AG09319 (cell line): ENCODE results near the gene SPATA20.

Experiments
- DNase-seq: peaks from one replicate; pipeline ENCODE4 v3.0.0-alpha.2; 2010; ENCODE audit warnings: low read depth; ENCODE audit errors: extremely low read depth
- TF ChIP-seq, protein P1 (sequence below): IDR thresholded peaks from 2 replicates; pipeline ENCODE4 v1.5.1; 2011; ENCODE audit warnings: low read depth, mild to moderate bottlenecking, inconsistent platforms, low read length, moderate library complexity

Gene SPATA20

DNA sequence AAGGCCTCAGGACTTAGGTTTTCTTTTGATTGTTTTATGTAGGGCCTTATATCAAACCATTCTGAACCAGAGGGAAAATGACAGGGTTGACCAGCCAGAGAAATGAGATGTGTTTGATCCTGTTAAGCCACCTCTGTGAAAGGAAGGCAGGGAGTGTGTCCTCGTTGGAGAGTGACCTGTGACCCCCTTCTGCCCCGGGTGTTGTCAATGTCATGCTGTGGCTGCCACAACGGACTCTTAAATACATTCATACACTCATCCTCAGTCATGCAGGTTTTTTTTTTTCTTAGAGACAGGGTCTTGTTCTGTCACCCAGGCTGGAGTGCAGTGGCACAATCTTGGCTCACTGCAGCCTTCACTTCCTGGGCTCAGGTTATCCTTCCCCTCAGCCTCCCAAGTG lies 32.6 kb upstream of the SPATA20 start:
- TF ChIP-seq, protein P1, sequence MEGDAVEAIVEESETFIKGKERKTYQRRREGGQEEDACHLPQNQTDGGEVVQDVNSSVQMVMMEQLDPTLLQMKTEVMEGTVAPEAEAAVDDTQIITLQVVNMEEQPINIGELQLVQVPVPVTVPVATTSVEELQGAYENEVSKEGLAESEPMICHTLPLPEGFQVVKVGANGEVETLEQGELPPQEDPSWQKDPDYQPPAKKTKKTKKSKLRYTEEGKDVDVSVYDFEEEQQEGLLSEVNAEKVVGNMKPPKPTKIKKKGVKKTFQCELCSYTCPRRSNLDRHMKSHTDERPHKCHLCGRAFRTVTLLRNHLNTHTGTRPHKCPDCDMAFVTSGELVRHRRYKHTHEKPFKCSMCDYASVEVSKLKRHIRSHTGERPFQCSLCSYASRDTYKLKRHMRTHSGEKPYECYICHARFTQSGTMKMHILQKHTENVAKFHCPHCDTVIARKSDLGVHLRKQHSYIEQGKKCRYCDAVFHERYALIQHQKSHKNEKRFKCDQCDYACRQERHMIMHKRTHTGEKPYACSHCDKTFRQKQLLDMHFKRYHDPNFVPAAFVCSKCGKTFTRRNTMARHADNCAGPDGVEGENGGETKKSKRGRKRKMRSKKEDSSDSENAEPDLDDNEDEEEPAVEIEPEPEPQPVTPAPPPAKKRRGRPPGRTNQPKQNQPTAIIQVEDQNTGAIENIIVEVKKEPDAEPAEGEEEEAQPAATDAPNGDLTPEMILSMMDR = no peak
- no peak for DNase-seq

DNA sequence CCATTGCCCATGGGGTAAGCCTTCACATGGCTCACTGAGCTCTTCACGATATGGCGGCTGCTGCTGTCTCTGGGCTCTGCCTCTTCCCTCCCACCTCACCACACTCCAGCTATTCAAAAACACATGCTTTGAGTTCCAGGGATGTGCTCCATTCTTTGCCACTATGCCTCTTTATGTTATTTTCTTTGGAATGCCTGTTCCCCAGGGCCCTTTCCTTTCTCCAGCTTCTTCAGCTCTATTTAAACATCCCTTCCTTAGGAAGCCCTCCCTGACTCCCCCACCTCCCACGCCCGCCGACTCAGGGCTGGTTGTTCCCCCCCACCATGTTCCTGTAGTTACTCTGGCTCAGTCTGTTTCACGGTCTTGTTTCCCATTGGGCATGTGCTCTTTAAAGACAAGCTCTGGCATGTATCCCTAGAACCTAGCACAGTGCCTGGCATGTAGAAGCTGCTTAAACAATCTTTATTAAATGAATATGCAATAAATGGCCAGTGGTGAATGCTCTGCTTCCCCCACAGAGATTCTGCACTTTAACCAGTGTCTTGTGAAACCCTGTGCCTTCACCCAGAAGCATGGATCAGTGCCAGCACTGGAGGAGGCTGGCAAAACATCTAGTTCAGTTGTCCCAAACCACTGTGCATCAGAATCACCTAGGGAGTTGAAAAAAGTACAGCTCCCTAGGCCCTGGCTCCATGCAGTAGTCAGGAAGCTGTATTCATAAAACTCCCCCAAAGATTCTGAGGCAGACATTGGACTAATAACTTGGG lies 31.9 kb upstream of the SPATA20 start:
- TF ChIP-seq, protein P1 = no peak
- no peak for DNase-seq

DNA sequence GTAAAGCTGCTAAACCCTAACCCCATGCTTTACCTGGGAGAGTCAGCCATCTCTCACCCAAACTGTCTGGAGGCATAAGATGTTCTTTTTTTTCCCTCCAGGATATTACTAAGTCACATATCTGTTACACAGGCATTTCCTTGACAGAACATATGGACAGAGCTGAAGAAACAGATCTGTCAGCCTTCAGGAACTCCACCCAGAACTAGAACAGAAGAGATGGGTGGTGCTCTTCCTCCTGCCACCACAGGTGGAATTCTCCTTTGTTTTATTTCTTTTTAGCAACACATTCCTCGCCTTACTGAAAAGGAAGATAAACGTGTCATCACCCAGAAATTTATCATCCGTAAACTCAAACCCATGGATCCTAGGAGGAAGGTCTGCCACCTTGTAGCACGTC lies 30.0 kb upstream of the SPATA20 start:
- TF ChIP-seq, protein P1 = no peak
- no peak for DNase-seq

DNA sequence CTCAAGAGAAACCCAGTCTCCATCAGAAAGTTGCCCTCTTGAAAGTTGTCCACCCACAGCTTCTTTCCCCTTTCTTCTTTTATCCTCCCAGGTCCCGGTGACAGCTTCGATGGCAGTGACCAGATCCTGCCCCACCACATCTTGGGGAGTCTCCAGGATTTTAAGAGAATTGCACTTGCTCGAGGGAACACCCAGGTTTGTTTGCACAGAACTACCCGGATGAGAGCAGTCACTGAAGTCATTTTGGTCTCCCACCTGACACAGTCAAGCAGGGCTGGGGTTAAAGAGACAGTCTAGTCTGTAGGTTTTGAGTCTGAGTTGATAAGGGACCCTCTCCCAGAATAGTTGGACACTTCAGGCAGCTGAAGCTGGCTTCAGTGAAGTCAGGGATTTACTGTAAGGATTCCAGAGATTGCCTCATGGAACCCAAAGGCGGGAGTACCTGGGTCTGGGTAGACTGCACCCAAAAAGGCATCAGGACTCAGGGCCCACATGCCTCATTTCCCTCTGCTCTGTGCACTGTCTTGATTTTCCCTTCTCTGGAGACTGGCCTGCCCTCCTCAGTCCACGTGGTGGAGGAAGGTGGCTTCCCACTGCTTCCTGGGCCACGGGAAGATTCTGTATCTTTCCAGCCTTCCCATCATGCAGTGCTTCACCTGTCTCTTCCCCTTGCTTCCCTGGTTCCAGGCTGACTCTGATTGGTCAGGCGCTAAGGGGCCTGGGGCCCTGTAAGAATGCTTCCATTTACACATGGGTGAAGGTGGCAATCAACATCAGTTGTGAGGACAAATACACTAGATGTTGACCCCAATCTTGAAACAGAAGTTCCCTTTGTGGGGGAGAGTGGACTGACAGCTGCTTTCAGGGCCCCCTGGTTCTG lies 29.2 kb upstream of the SPATA20 start:
- DNase-seq = no peak
- TF ChIP-seq, protein P1 = no peak

DNA sequence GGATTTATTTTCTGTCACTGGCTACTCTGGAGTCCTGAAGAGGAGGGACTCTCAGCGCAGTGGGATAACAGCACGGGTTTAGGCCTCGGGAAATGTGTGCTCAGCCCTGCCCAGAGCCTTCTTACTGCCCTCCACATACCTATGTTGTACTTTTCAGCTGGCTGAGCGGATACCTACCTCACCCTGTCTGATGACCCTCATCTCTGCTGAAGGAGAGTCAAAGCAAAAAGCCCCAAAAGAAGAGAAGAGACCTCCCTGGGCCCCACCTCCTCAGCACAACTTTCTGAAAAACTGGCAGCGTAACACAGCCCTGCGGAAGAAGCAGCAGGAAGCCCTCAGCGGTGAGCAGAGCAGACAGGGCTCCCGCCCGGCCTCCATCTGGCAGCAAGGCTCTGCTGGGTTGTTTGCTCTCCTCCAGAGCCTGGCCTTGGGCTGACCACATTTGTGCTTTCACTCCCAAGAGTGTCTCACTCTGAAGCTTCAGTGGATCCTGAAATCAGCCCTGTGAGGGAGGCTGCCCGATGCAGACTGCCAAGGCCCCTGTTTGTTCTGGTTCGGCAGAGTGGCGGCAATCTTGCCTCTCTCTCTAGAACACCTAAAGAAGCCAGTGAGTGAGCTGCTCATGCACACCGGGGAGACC lies 28.5 kb upstream of the SPATA20 start:
- DNase-seq = no peak
- TF ChIP-seq, protein P1 = no peak

DNA sequence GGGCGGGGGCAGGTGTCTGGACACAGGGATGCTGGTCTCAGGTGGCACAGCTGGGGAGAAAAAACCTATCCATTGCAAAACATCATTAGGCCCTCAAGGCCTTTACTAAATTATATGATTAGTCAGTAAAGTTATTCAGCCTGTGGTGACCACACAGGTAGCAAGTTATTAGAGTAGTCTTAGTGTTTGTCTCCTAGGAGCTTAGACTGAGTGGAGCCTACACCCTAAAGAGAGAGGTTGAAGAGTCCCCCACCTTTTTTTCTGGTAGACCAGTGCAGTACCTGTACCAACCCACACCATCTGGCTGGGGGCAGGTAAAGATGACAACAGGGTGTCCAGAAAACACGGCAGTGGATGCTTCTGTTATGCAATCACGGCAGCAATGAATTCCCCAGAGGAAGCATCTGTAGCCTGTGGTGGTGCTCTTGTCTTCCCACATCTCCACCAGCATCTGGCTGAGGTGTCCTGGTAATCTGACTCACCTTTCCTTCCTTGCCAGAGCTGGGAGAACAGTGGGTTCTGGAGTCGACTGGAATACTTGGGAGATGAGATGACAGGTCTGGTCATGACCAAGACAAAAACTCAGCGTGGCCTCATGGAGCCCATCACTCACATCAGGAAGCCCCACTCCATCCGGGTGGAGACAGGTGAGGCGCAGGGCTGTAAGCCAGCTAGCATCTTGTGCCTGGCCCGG lies 27.7 kb upstream of the SPATA20 start:
- no peak for DNase-seq
- TF ChIP-seq, protein P1 = no peak
